Sigmoid colon (tissue), 4 donors: ENCODE results near the gene GRM4.

Experiments used
- EP300 ChIP-seq, 4 donors: sonication (generic); formaldehyde crosslinking; IDR thresholded peaks; one replicate each; pipeline ENCODE4 v1.6.1; 2017; ENCODE audit warnings: antibody characterized with exemption in 4 of 4
- POLR2A ChIP-seq, 2 donors: fragments of 450-650 bp; IDR thresholded peaks; one replicate each; pipeline ENCODE4 v1.6.1; 2016; ENCODE audit warnings: antibody characterized with exemption in 2 of 2, mild to moderate bottlenecking in 2 of 2, moderate library complexity in 2 of 2
- POLR2AphosphoS5 ChIP-seq, 4 donors: sonication (generic); formaldehyde crosslinking; IDR thresholded peaks; one replicate each; pipeline ENCODE4 v1.6.1; 2017; ENCODE audit warnings: antibody characterized with exemption in 4 of 4
- TF ChIP-seq, protein P1 (sequence below), 4 experiments: fragments of 450-650 bp in 3 of 4; fragments of 200-600 bp in 1 of 4; IDR thresholded peaks; one replicate each; pipeline ENCODE4 v1.5.1; 2016 to 2019; ENCODE audit warnings: antibody characterized with exemption in 4 of 4, mild to moderate bottlenecking in 3 of 4, moderate library complexity in 2 of 4

DNA sequence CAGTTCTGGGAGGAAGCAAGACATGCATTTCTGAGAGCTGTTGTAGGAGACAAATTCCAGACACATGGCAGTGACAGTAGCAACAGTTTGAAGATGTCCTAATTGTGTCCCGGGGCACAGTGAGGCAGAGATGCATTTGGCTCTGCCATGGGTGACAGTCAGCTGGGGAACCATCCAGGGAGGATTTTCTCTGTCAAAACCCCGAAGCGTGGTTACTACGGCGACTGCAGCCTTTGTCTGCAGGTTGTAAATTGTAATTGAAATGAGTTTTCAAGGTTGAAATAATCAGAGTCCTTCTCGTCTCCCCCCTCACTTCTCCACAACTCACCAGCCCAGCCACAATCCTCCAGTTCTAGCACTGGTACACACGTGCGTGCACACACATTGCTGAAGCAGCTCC, 100.1 kb downstream of the GRM4 start:
- TF ChIP-seq, protein P1, sequence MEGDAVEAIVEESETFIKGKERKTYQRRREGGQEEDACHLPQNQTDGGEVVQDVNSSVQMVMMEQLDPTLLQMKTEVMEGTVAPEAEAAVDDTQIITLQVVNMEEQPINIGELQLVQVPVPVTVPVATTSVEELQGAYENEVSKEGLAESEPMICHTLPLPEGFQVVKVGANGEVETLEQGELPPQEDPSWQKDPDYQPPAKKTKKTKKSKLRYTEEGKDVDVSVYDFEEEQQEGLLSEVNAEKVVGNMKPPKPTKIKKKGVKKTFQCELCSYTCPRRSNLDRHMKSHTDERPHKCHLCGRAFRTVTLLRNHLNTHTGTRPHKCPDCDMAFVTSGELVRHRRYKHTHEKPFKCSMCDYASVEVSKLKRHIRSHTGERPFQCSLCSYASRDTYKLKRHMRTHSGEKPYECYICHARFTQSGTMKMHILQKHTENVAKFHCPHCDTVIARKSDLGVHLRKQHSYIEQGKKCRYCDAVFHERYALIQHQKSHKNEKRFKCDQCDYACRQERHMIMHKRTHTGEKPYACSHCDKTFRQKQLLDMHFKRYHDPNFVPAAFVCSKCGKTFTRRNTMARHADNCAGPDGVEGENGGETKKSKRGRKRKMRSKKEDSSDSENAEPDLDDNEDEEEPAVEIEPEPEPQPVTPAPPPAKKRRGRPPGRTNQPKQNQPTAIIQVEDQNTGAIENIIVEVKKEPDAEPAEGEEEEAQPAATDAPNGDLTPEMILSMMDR (IDR thresholded peaks at IDR 0.05): no peak
- TF ChIP-seq EP300 (IDR thresholded peaks at IDR 0.05) (no peak), POLR2AphosphoS5 (IDR thresholded peaks at IDR 0.05) (no peak), POLR2A (IDR thresholded peaks at IDR 0.05) (no peak)
